ENCODE data around the gene SAMD14.

SAMD14 gene

DNA sequence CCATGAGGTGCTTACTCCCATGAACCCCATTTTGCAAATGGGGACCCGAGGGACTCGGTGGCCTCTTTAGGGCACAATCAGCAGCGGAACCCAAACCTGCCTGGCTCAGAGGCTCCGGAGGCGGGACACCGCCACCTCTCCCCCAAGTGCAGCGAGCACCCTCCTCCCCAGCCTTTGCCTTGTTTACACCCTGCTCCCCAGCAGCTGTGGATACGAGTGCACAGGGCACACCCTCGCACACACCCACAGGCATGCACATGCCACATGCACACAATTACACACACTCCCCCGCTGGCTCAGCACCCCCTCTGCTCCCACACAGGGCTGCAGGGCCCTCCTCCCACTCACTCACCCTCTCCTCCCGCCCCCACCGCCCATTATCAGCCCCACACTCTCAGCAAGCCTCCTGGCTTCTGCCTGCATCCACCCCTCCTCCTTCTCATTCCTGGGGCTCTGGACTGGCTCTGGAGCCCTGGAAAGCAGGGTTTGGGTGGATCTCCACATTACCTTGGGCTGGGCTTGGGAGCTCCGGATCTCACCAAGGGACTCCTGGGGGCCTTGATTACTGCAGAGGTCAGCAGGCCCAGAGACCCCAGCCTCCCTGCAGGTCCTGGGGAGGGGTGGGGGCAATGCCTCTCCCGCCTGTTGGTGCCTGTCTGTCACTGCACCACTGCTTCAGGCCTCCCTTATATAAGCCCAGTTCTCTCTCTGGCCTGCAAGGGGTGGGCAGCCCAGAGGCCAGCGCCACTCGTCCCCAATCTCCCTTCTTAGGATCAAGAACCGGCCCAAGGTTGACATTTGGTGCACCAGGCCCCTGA lies 28.4 kb downstream of the SAMD14 start:
- TF ChIP-seq, protein P1, sequence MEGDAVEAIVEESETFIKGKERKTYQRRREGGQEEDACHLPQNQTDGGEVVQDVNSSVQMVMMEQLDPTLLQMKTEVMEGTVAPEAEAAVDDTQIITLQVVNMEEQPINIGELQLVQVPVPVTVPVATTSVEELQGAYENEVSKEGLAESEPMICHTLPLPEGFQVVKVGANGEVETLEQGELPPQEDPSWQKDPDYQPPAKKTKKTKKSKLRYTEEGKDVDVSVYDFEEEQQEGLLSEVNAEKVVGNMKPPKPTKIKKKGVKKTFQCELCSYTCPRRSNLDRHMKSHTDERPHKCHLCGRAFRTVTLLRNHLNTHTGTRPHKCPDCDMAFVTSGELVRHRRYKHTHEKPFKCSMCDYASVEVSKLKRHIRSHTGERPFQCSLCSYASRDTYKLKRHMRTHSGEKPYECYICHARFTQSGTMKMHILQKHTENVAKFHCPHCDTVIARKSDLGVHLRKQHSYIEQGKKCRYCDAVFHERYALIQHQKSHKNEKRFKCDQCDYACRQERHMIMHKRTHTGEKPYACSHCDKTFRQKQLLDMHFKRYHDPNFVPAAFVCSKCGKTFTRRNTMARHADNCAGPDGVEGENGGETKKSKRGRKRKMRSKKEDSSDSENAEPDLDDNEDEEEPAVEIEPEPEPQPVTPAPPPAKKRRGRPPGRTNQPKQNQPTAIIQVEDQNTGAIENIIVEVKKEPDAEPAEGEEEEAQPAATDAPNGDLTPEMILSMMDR (IDR thresholded peaks at IDR 0.05): no peak
- no peak for TF ChIP-seq ZFX (IDR thresholded peaks at IDR 0.05; ENCODE audit: borderline replicate concordance)
- no peak overlapping the region for H3K27ac ChIP-seq

DNA sequence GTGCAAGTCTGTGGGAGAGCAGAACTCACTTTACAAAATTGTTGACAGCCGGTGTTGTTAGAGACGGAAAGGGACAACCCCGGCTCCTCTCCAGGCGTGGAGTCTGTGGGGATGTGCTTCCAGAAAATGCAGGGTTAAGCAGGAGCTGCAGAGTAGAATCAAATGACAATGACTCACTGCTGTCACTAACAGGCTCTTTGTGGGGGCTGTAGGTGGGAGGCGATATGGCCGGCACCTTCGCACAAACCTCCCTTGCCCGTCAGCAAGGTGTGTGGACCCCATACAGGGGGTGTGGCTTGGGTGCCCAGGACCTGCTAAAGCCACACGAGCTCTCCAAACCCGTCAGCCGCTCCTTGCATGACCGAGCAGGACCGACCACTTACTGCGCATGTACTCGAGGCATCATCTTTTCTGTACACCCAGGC lies 29.0 kb downstream of the SAMD14 start:
- no peak overlapping the region for H3K27ac ChIP-seq
- TF ChIP-seq, protein P1 (IDR thresholded peaks at IDR 0.05): no peak
- TF ChIP-seq ZFX (IDR thresholded peaks at IDR 0.05; ENCODE audit: borderline replicate concordance): no peak

DNA sequence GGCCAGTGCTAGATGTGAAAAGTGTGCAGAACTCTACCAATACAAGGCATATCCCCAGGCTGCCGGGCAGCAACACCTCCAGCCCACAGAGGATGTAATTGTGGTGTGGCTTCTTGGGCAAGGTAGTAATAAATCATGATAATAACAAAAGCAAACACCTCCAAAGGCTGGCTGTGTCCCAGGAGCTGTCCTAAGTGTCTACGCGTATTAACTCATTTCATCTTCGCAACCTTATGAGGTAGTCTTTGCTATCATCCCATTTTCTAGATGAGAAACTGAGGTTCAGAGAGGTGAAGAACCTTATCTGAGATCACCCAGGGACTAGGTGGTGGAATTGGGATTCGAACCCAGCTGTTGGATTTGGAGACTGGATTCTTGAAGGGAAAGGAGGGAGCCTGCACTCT lies 29.5 kb downstream of the SAMD14 start:
- TF ChIP-seq ZFX (IDR thresholded peaks at IDR 0.05; ENCODE audit: borderline replicate concordance): no peak
- TF ChIP-seq, protein P1 (IDR thresholded peaks at IDR 0.05): no peak
- no peak overlapping the region for H3K27ac ChIP-seq

DNA sequence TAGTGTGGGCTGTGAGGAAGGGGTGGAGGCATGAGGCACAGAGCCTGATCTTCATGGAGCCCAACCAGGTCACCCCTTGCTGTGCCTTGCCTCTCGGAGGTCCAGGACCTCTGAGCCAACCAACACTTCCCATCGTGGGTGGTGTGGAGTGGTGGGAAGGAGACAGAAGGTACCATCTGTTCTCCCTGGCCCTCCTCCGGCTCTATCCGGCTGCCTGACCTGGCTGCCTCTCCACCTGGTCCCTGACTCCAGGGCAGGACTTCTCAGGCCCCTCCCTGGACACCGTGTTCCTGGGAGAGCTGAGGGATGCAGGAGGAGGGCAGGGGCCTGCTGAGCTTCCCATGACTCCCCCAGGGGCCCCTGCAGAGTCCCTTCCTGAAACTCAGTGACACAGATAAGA lies 31.0 kb downstream of the SAMD14 start:
- H3K27ac ChIP-seq: no peak overlapping the region
- no peak for TF ChIP-seq ZFX (IDR thresholded peaks at IDR 0.05; ENCODE audit: borderline replicate concordance)
- TF ChIP-seq, protein P1 (IDR thresholded peaks at IDR 0.05): no peak

DNA sequence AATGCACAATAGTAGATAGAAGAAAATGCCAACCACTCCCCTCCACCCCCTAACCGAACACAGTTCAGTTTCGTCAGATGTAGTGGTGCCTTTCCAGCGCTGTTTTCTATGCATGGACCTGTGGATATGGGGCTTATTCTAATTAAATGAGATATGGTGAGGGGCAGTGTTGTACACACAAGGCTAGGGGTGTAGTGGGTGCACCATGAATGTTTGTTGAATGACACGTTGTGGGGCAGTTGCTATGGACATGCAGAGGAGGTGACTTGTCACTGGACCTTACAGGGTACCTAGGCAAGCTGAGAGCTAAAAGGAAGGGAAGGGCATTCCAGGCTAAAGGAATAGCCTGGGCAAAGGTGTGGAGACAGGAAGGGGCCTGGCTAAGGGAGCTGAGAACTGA lies 31.4 kb downstream of the SAMD14 start:
- no peak for TF ChIP-seq ZFX (IDR thresholded peaks at IDR 0.05; ENCODE audit: borderline replicate concordance)
- TF ChIP-seq, protein P1 (IDR thresholded peaks at IDR 0.05): no peak
- no peak overlapping the region for H3K27ac ChIP-seq

DNA sequence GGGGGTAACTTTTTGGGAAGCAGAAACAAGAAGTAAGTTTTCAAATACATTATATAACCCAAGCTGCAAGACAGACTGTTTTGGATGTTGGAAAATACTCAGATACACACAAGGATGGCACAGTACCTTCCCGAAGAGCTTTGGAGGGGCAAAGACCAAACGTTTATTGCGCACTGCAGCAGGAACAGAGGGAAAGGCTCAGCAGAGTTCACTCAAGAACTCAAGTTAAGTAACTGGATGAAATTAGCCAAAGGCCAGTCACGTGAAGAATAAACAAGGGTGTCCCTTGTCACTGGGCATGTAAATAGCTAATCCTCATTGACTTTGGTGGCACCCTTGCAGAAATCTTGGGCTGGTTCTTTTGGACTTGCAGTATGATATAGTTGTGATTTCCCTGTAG lies 32.0 kb downstream of the SAMD14 start:
- TF ChIP-seq, protein P1 (IDR thresholded peaks at IDR 0.05): no peak
- TF ChIP-seq ZFX (IDR thresholded peaks at IDR 0.05; ENCODE audit: borderline replicate concordance): no peak
- no peak overlapping the region for H3K27ac ChIP-seq

DNA sequence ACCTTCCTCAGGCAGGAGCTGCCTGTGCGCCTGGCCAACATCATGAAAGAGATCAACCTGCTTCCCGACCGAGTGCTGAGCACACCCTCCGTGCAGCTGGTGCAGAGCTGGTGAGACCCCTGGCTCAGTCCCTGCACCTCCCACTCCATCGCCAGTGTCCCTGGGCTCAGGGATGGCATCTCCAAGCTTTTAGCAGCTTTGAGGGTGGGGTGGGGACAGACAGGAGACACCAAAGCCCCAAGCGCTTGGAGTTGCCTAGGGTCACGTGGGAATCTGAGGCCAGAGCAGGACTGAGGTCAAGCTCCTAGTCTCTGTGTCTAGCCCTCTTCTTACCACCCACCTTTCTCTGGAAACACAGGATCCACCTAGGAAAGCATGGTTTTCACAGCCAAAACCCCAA lies 32.5 kb downstream of the SAMD14 start:
- H3K27ac ChIP-seq: no peak overlapping the region
- no peak for TF ChIP-seq ZFX (IDR thresholded peaks at IDR 0.05; ENCODE audit: borderline replicate concordance)
- TF ChIP-seq, protein P1 (IDR thresholded peaks at IDR 0.05): no peak

All from 22Rv1 (cell line).